ENCODE data around the gene TNRC18. TPM values are rescaled to one million over a fixed set of nuclear protein-coding genes. Genes with fewer than 3 reads are reported as not detected.
"Not testable (repeated sequence)": the region's sequence is repeated elsewhere in the genome, so short reads cannot be mapped to it uniquely, and the experiment has no call there.

TNRC18 gene
- total RNA-seq, 1 donor from 2014 or later = 95.4 TPM

DNA sequence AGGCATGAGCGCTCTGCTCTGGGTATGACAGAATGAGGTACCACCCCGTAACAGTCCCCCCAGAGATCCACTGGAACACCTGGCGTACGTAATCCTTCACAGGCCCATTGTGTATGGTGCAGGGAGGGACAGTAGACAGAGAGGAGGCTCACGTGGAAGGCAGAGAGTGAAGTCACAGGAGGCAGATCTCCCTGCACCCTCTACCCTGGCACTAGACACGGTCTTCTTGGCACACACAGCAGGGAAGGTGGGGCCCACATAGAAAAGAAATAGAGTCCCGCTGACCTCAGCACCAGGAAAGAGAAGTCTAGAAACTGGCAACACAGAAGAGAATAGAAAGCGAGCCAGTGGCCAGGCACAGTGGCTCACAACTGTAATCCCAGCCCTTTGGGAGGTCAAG lies 89.0 kb downstream of the TNRC18 start:
- no peaks in the 10 kb centered on the region for H3K4me1 Mint-ChIP-seq (ENCODE audit: low read depth)
- TF ChIP-seq CTCF (IDR thresholded peaks at IDR 0.05) = no peak
- H3K27ac Mint-ChIP-seq (ENCODE audit: unreplicated experiment) = no peak overlapping the region
- DNase-seq (ENCODE audit: low spot score) = no peak
- no peak overlapping the region for H3K4me3 Mint-ChIP-seq (ENCODE audit: unreplicated experiment)
- peaks cover 41% of the 10 kb centered on the region for H3K36me3 Mint-ChIP-seq (ENCODE audit: low read depth)
- H3K27me3 Mint-ChIP-seq (ENCODE audit: low read depth) = no peaks in the 10 kb centered on the region
- peaks cover 4% of the 10 kb centered on the region for H3K9me3 Mint-ChIP-seq (ENCODE audit: low read depth)

GRCh38 chr7:5333121-5334045 lies 90.3 kb downstream of the TNRC18 start:
- Mint-ChIP-seq H3K4me3 (ENCODE audit: unreplicated experiment) (no peak overlapping the region), H3K9me3 (ENCODE audit: low read depth) (peaks cover 4% of the 10 kb centered on the region), H3K36me3 (ENCODE audit: low read depth) (peaks cover 38% of the 10 kb centered on the region)

GRCh38 chr7:5332579-5332978 lies 91.1 kb downstream of the TNRC18 start:
- Mint-ChIP-seq H3K27me3 (ENCODE audit: low read depth) (no peaks in the 10 kb centered on the region), H3K27ac (ENCODE audit: unreplicated experiment) (no peak overlapping the region), H3K9me3 (ENCODE audit: low read depth) (peaks cover 4% of the 10 kb centered on the region), H3K4me3 (ENCODE audit: unreplicated experiment) (no peak overlapping the region), H3K36me3 (ENCODE audit: low read depth) (peaks cover 34% of the 10 kb centered on the region), H3K4me1 (ENCODE audit: low read depth) (peaks cover 3% of the 10 kb centered on the region)
- TF ChIP-seq CTCF (IDR thresholded peaks at IDR 0.05) = no peak
- DNase-seq (ENCODE audit: low spot score) = no peak

More at GRCh38 chr7:5333121-5334045, 90.3 kb downstream of the TNRC18 start:
- no peak for DNase-seq (ENCODE audit: low spot score)
- no peak for TF ChIP-seq CTCF (IDR thresholded peaks at IDR 0.05)
- no peaks in the 10 kb centered on the region for H3K27me3 Mint-ChIP-seq (ENCODE audit: low read depth)
- peak overlapping the region; percentile 41 for H3K27ac Mint-ChIP-seq (ENCODE audit: unreplicated experiment)
- no peaks in the 10 kb centered on the region for H3K4me1 Mint-ChIP-seq (ENCODE audit: low read depth)

DNA sequence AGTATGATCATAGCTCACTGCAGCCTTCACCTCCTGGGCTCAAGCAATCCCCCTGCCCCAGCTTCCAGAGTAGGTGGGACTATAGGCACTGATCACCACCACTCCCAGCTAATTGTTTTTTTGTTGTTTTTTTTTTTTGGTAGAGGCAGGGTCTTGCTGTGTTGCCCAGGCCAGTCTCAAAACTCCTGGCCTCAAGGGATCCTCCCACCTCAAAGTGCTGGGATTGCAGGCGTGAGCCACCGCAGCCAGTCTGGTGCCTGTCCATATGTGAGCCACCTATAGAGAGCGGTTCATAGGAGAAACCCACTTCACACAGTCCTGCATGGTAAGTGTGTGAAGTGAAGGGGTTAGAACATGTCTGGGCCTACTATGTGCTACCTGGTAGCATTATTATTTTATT lies 93.3 kb downstream of the TNRC18 start:
- Mint-ChIP-seq H3K27ac (ENCODE audit: unreplicated experiment) (no peak overlapping the region), H3K4me3 (ENCODE audit: unreplicated experiment) (no peak overlapping the region), H3K9me3 (ENCODE audit: low read depth) (no peaks in the 10 kb centered on the region), H3K4me1 (ENCODE audit: low read depth) (peaks cover 9% of the 10 kb centered on the region), H3K27me3 (ENCODE audit: low read depth) (no peaks in the 10 kb centered on the region), H3K36me3 (ENCODE audit: low read depth) (peaks cover 18% of the 10 kb centered on the region)
- DNase-seq (ENCODE audit: low spot score) = no peak
- no peak for TF ChIP-seq CTCF (IDR thresholded peaks at IDR 0.05)

- H3K4me3 Mint-ChIP-seq (ENCODE audit: unreplicated experiment) = no peak overlapping the region
- peaks cover 19% of the 10 kb centered on the region for H3K36me3 Mint-ChIP-seq (ENCODE audit: low read depth)
Observed at GRCh38 chr7:5324961-5325360, 98.7 kb downstream of the TNRC18 start.

GRCh38 chr7:5323800-5324781 lies 99.5 kb downstream of the TNRC18 start:
- H3K4me1 Mint-ChIP-seq (ENCODE audit: low read depth); DNase-seq (ENCODE audit: low spot score); H3K27me3 Mint-ChIP-seq (ENCODE audit: low read depth); H3K9me3 Mint-ChIP-seq (ENCODE audit: low read depth); H3K4me3 Mint-ChIP-seq (ENCODE audit: unreplicated experiment): not testable (repeated sequence)
- Mint-ChIP-seq H3K27ac (ENCODE audit: unreplicated experiment) (peak overlapping the region; percentile 8), H3K36me3 (ENCODE audit: low read depth) (peaks cover 28% of the 10 kb centered on the region)

More at GRCh38 chr7:5324961-5325360, 98.7 kb downstream of the TNRC18 start:
- no peak for TF ChIP-seq CTCF (IDR thresholded peaks at IDR 0.05)
- no peak for DNase-seq (ENCODE audit: low spot score)
- Mint-ChIP-seq H3K27ac (ENCODE audit: unreplicated experiment) (no peak overlapping the region), H3K9me3 (ENCODE audit: low read depth) (no peaks in the 10 kb centered on the region), H3K27me3 (ENCODE audit: low read depth) (no peaks in the 10 kb centered on the region), H3K4me1 (ENCODE audit: low read depth) (peaks cover 9% of the 10 kb centered on the region)
